Activated T-cell treated with anti-CD3 and anti-CD28 coated beads for 4 hours (primary cell): ENCODE measurements around the gene RHOF.
"Not testable (repeated sequence)": the region's sequence is repeated elsewhere in the genome, so short reads cannot be mapped to it uniquely, and the experiment has no call there.

Experiments
- DNase-seq: peaks from one replicate; pipeline ENCODE4 v3.0.0-alpha.2; 2020

The RHOF gene

GRCh38 chr12:121773011-121773777 is 20.3 kb downstream of the RHOF start:
- peak; percentile 62 for DNase-seq

GRCh38 chr12:121770813-121771625 is 22.5 kb downstream of the RHOF start:
- DNase-seq: no peak

- DNase-seq: no peak
Measured at GRCh38 chr12:121770388-121770787, 23.1 kb downstream of the RHOF start.

- no peak for DNase-seq
Measured at GRCh38 chr12:121769831-121770301, 23.6 kb downstream of the RHOF start.

- DNase-seq: no peak
Measured at GRCh38 chr12:121769297-121769830, 24.1 kb downstream of the RHOF start.

GRCh38 chr12:121767525-121768016 is 25.9 kb downstream of the RHOF start:
- no peak for DNase-seq

GRCh38 chr12:121766290-121767039 is 27.0 kb downstream of the RHOF start:
- no peak for DNase-seq

GRCh38 chr12:121765573-121765972 is 27.9 kb downstream of the RHOF start:
- DNase-seq: no peak

GRCh38 chr12:121764808-121765207 is 28.7 kb downstream of the RHOF start:
- DNase-seq: no peak

GRCh38 chr12:121762269-121762668 is 31.2 kb downstream of the RHOF start:
- DNase-seq: no peak

GRCh38 chr12:121758536-121758935 is 35.0 kb downstream of the RHOF start:
- DNase-seq: not testable (repeated sequence)

- no peak for DNase-seq
Measured at GRCh38 chr12:121755591-121755990, 37.9 kb downstream of the RHOF start.

GRCh38 chr12:121754836-121755235 is 38.7 kb downstream of the RHOF start:
- DNase-seq: no peak

- DNase-seq: no peak
Measured at GRCh38 chr12:121753844-121754264, 39.6 kb downstream of the RHOF start.

- DNase-seq: no peak
Measured at GRCh38 chr12:121751749-121752351, 41.6 kb downstream of the RHOF start.

GRCh38 chr12:121751034-121751433 is 42.5 kb downstream of the RHOF start:
- DNase-seq: no peak

- no peak for DNase-seq
Measured at GRCh38 chr12:121750507-121750955, 43.0 kb downstream of the RHOF start.

GRCh38 chr12:121749267-121749666 is 44.2 kb downstream of the RHOF start:
- no peak for DNase-seq

- no peak for DNase-seq
Measured at GRCh38 chr12:121748571-121749265, 44.8 kb downstream of the RHOF start.

GRCh38 chr12:121748218-121748570 is 45.3 kb downstream of the RHOF start:
- DNase-seq: no peak

- not testable (repeated sequence) for DNase-seq
Measured at GRCh38 chr12:121745545-121745944, 47.9 kb downstream of the RHOF start.

GRCh38 chr12:121741743-121742142 is 51.7 kb downstream of the RHOF start:
- no peak for DNase-seq
